Stimulated activated CD8-positive, alpha-beta memory T cell treated with anti-CD3 and anti-CD28 coated beads, Interleukin-15, amount 100 ng/mL, for 1 hour (primary cell): ENCODE data around the gene GSG1L.

Experiments used
- DNase-seq: peaks from one replicate; pipeline ENCODE4 v3.0.0-alpha.2; 2020; ENCODE audit warnings: low read depth

GSG1L gene

DNA sequence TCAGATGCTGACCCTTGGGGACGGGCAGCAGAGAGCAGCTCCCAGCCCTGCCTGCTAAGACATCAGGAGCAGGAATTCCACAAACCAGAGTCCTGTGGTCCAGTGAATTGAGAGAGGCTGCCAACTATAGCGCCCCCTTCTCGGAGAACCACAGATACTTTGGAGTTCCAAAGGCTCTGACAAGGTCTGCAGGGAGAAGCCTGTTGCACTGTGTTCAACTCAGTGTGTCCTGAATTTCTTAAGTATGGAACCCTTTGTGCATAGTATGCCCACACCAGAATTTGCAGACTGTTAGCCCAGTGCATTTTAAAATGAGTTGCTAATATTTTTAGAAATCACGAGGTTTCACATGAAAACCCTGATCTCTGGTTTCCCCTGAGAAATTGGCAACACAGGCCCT is 290.2 kb downstream of the GSG1L start:
- no peak for DNase-seq

GRCh38 chr16:27772093-27772825 is 291.3 kb downstream of the GSG1L start:
- DNase-seq = no peak

- no peak for DNase-seq
Observed at GRCh38 chr16:27771201-27771910, 292.2 kb downstream of the GSG1L start.

DNA sequence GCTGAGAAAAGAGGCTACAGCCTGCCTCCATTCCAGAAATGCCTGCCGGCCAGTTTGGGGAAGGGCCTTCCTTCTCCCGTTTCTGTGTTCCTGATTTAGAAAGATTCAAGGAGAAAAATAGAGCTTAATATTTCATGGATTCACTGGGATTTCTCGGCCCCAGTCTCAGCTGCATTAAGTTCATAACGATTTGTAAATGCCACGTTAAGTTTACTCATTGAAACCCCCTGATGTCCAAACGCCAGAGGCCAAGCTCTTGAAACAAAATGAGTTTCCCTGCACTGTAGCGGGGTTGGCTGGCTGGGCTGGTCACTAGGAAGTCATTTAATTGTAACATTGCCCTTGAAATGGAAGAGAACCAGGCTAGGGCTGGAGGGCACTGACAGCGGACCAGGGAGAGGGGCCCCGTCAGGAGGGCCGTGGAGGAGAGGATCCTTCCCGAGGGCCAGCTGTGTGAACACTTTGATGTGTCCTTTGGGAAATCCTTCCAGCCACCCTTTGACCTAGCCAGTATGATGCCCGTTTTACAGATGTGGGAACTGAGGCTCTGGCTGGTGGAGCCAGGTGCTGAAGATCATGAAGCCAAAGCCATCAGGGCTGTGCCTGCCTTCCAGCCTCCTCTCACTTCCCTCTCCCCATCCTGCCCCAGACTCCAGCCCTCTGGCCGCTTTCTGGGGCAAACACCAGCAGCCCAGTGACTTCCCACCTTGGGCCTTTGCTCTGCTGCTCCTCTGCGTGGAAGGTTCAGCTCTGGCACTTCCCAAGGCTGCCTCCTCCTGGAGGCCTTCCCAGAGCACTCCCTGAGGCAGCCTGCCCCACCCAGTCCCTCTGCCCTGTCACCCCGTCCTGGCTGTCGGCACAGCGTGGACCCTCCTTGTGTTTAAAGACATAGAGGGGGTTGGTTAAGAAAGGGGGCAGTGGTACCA is 293.0 kb downstream of the GSG1L start:
- DNase-seq = no peak

DNA sequence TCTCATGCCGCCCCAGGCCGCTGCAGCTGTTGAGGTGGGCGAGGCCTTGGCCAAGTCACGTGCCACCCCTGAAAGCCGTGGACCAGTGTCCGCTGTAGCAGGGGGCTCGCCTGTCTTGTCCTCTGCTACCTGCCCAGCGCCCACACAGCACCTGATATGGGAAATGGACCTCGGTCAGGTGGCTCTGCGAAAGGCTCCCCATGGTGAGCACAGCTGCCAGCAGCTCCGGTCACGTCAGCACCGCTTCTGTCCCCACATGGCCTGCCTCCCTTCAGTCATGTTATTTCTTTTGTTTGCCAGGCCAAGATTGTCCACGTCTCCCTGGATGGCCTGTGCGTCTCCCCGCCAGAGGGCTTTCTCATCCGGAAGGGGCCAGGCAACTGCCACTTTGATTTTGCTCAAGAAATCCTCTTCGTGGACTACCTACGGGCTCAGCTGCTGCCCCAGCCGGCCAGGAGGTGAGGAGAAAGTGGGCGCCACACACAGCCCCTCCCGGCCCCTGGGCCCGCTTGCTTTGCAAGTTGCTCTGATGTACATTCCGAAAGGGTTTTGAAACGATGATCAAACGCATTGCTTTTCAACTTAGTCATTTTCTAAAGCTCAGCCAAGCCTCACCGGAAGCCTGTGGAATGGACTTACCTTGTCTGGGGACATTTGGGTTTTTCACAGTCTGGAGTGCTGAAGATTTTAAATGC is 293.8 kb downstream of the GSG1L start:
- DNase-seq = no peak

- DNase-seq = no peak
Observed at GRCh38 chr16:27768651-27769272, 294.8 kb downstream of the GSG1L start.

DNA sequence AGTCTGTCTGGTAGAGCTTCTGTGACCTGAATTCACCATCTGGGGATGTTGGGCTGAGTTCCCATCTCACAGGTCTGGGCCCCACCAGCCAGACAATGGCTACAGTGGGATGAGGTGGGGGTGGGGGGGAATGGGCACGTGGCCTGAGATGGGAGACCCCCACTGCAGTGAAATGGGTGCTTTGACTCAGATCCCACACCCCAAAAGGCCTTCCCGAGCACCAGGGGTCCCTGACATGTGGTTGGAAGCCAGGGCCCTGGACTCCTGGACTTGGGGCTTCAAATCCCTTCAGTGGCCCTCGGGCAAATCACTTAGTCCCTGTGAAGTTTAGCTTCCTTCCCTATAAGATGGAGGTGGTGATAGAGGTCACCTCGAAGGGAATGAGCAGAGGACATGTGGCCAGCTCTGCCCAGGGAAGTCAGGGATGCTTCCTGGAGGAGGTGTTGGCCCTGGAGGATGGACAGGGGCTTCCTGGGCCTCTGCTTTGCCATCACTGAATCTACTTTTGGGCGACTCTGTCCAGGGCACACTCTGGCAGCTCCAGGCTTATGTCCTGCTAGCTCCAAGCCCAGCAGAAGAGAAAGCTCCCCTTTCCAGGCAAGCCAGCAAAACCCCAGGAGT is 295.4 kb downstream of the GSG1L start:
- no peak for DNase-seq

DNA sequence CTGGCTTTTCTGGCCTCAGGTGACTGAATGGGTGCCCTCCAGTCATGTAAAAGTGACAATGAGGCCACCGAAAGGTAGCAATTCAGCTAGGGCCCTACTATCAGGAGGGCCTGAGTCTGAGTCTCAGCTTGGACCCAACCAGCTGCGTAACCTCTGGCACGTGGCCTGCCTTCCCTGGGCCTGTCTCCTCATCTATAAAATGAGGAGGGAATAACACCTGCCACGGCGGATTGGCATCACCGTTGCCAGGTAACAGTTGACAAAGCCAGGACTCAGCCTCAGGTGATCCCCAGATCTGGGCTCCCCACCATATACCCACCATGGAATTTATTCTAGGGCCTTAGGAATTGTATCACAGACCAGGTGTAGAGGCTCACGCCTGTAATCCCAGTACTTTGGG is 296.4 kb downstream of the GSG1L start:
- no peak for DNase-seq

DNA sequence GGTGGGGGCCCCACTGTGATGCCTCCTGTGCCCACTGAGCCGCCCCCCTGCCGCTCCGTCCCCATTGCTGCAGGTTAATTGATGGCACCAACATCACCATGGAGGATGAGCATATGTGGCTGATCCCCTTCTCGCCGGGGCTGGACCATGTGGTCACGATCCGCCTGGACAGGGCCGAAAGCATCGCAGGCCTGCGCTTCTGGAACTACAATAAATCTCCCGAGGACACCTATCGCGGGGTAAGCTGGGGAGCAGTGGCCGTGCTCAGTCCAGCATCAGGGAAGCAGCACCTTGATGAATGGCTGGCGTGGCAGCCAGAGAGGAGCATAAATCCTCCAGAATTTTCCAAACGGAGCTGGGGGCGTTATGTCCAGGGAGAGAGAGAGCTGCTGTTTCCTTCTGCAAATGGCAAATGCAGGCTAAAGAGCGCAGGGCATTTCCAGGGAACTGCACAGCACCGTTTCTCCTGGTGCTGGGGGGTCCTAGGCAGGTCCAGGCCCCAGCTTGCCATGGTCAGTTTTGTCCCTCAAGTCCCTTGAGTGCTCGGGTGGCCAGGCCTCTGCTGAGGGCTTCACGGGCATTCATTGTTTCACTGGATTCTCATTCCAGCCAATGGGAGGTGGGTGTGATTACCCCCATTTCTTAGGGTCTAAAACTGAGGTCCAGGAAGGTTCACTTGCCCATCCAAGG is 297.1 kb downstream of the GSG1L start:
- no peak for DNase-seq

DNA sequence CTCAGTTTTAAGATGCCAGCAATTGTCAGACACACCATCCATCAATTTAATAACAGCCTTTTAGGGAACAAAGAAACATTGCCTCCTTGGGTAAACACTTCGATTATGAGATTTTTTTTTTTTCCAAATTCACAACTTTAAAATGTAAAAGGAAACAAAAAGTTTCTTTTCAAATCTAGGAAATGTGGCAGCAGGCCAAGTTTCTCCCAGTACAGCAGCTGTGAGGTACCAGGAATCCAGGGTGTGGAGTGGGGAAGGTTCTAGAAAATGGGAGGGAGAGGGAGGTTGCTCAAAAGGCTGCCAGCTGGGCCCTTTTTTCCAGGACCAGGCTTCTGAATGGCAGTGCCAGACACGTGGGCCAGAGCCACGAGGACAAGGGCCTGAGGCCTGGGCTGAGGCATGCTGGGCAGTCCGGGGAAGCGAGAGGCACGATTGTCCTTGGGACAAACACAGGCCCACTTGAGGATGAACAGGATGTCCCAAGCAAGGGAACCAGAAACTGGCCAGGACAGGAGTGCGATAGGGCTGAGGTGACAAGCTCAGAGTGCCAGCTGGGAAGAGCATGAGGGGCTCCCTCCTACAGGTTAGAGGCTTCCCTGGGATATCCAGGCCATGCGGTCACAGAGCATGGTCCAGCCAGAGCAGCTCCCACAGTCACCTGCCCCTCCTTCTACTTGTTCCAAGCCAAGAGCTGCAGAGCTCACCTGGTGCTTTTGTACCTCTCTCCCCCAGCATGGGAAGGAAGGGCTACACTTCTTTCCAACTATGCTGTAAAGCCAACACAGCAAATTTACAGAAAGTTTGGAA is 298.4 kb downstream of the GSG1L start:
- DNase-seq = no peak

GRCh38 chr16:27764427-27764826 is 299.1 kb downstream of the GSG1L start:
- DNase-seq = no peak

GRCh38 chr16:27762441-27762840 is 301.1 kb downstream of the GSG1L start:
- DNase-seq = no peak

GRCh38 chr16:27761816-27762215 is 301.7 kb downstream of the GSG1L start:
- DNase-seq = no peak

GRCh38 chr16:27760789-27761176 is 302.7 kb downstream of the GSG1L start:
- DNase-seq = no peak

- no peak for DNase-seq
Observed at GRCh38 chr16:27759967-27760788, 303.3 kb downstream of the GSG1L start.

DNA sequence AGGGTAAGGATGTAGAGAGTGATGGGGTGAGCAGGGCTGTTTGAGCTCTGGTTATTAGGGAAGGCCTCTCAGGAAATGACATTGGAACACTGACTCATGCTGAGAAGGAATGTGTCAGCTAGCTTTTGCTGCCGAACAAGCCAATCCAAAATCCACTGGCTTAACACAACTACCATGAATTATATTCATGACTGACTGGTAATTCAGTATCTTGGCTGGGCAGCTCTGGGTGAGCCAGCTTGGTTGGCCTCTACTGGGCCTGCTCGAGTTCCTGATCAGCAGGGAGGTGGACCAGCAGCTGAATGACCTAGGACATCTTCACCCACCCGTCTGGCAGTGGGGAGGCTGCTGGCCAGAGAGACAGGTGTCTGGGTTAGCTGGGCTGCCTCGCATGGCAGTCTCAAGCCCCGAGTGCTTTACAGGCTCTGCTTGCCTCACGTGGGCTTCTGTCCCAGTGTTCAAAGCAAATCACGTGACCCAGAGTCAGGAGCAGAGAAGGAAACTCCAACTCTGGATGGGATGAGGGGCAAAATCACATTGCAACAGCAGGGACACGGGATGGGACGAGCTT is 304.1 kb downstream of the GSG1L start:
- DNase-seq = no peak

DNA sequence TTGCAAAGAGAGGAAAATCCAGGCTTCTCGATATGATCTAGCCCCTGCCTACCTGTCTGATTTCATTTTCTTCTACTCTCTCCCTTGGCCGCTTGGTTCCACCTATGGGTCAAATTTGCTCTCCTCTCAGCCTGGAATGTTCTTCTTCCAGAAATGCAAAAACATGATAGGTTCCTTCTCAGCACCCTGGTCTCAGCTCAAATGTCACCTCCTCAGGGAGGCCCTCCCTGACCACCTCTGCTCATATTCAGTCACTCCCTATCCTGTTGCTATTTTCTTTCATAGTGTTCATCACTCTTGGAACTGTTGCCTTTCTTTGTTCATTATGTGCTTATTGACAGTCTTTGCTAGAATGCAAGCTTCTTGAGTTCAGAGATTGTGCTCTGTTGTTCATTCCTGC is 305.0 kb downstream of the GSG1L start:
- no peak for DNase-seq

GRCh38 chr16:27756206-27756970 is 307.1 kb downstream of the GSG1L start:
- DNase-seq = no peak
